Type B pancreatic cell (in vitro differentiated cells): Measurements from ENCODE around the gene GMDS. TPM values are rescaled to one million over a fixed set of nuclear protein-coding genes. Genes with fewer than 3 reads are reported as not detected.

Experiments
- DNase-seq: peaks from one replicate; pipeline ENCODE4 v3.0.0; 2021; ENCODE audit warnings: mixed read lengths; ENCODE audit not compliant: unreplicated experiment; ENCODE audit errors: extremely low spot score
- H3K27ac Mint-ChIP-seq: 2 replicates; pipeline ENCODE4 v1.8.0; 2021; ENCODE audit warnings: mild to moderate bottlenecking, mixed read lengths
- H3K27me3 Mint-ChIP-seq: 2 replicates; pipeline ENCODE4 v1.8.0; 2021; ENCODE audit warnings: mixed read lengths
- H3K36me3 Mint-ChIP-seq: 2 replicates; pipeline ENCODE4 v1.8.0; 2021; ENCODE audit warnings: mixed read lengths
- H3K4me1 Mint-ChIP-seq: one replicate; pipeline ENCODE4 v1.8.0; 2021; ENCODE audit warnings: mixed read lengths; ENCODE audit not compliant: unreplicated experiment
- H3K4me3 Mint-ChIP-seq: 2 replicates; pipeline ENCODE4 v1.8.0; 2021; ENCODE audit warnings: mild to moderate bottlenecking, mixed read lengths
- H3K9me3 Mint-ChIP-seq: 2 replicates; pipeline ENCODE4 v1.8.0; 2021; ENCODE audit warnings: mixed read lengths
- CTCF ChIP-seq: fragments of 200-600 bp; sonication (generic); conservative IDR thresholded peaks from 2 replicates; pipeline ENCODE4 v1.5.0; 2021; ENCODE audit warnings: antibody characterized with exemption, mild to moderate bottlenecking
- total RNA-seq: library from RNA; stranded (reverse); gene quantifications from 2 replicates; pipeline ENCODE4 v1.2.1, GENCODE V29; 2021; ENCODE audit warnings: low replicate concordance

GMDS gene
- total RNA-seq, 1 donor from 2014 or later, result 41.3 TPM

GRCh38 chr6:1744543-1744942 is 500.9 kb downstream of the GMDS start:
- TF ChIP-seq CTCF, result no peak
- no peaks in the 10 kb centered on the region for H3K9me3 Mint-ChIP-seq
- H3K27ac Mint-ChIP-seq, result no peak overlapping the region
- DNase-seq, result no peak
- H3K4me1 Mint-ChIP-seq, result peaks cover 10% of the 10 kb centered on the region
- H3K27me3 Mint-ChIP-seq, result no peaks in the 10 kb centered on the region
- H3K36me3 Mint-ChIP-seq, result peaks cover 4% of the 10 kb centered on the region
- no peak overlapping the region for H3K4me3 Mint-ChIP-seq

GRCh38 chr6:1739680-1740079 is 505.7 kb downstream of the GMDS start:
- H3K27ac Mint-ChIP-seq, result no peak overlapping the region
- no peaks in the 10 kb centered on the region for H3K27me3 Mint-ChIP-seq
- H3K4me1 Mint-ChIP-seq, result peaks cover 4% of the 10 kb centered on the region
- TF ChIP-seq CTCF, result no peak
- H3K9me3 Mint-ChIP-seq, result no peaks in the 10 kb centered on the region
- H3K36me3 Mint-ChIP-seq, result peaks cover 4% of the 10 kb centered on the region
- no peak overlapping the region for H3K4me3 Mint-ChIP-seq
- no peak for DNase-seq

- no peak for DNase-seq
- no peaks in the 10 kb centered on the region for H3K27me3 Mint-ChIP-seq
Measured at GRCh38 chr6:1739220-1739619, 506.2 kb downstream of the GMDS start.

GRCh38 chr6:1738558-1739081 is 506.8 kb downstream of the GMDS start:
- Mint-ChIP-seq H3K27me3 (no peaks in the 10 kb centered on the region), H3K27ac (no peak overlapping the region), H3K9me3 (no peaks in the 10 kb centered on the region), H3K4me3 (no peak overlapping the region), H3K36me3 (peaks cover 4% of the 10 kb centered on the region), H3K4me1 (peaks cover 4% of the 10 kb centered on the region)
- DNase-seq, result no peak
- TF ChIP-seq CTCF, result no peak

More at GRCh38 chr6:1739220-1739619, 506.2 kb downstream of the GMDS start:
- peaks cover 4% of the 10 kb centered on the region for H3K4me1 Mint-ChIP-seq
- H3K4me3 Mint-ChIP-seq, result no peak overlapping the region
- peaks cover 4% of the 10 kb centered on the region for H3K36me3 Mint-ChIP-seq
- no peaks in the 10 kb centered on the region for H3K9me3 Mint-ChIP-seq
- no peak for TF ChIP-seq CTCF
- H3K27ac Mint-ChIP-seq, result no peak overlapping the region

GRCh38 chr6:1737463-1738311 is 507.7 kb downstream of the GMDS start:
- peaks cover 4% of the 10 kb centered on the region for H3K4me1 Mint-ChIP-seq
- TF ChIP-seq CTCF, result no peak
- no peak for DNase-seq
- no peak overlapping the region for H3K27ac Mint-ChIP-seq
- H3K27me3 Mint-ChIP-seq, result no peaks in the 10 kb centered on the region
- no peaks in the 10 kb centered on the region for H3K9me3 Mint-ChIP-seq
- H3K36me3 Mint-ChIP-seq, result peaks cover 4% of the 10 kb centered on the region
- H3K4me3 Mint-ChIP-seq, result no peak overlapping the region
